Stimulated activated CD8-positive, alpha-beta memory T cell treated with anti-CD3 and anti-CD28 coated beads, Interleukin-15, amount 100 ng/mL, for 1 hour (primary cell): Measurements from ENCODE around the gene ZNF337.
"Not testable (repeated sequence)": the region's sequence is repeated elsewhere in the genome, so short reads cannot be mapped to it uniquely, and the experiment has no call there.

Experiments used
- DNase-seq: peaks from one replicate; pipeline ENCODE4 v3.0.0-alpha.2; 2020; ENCODE audit warnings: low read depth

Gene ZNF337

GRCh38 chr20:25692499-25692898 lies 4.2 kb downstream of the ZNF337 start:
- no peak for DNase-seq

GRCh38 chr20:25690427-25690826 lies 6.2 kb downstream of the ZNF337 start:
- no peak for DNase-seq

- DNase-seq, result no peak
These were observed 10.3 kb downstream of the ZNF337 start for GRCh38 chr20:25686081-25687067.

- DNase-seq, result no peak
These were observed 11.2 kb downstream of the ZNF337 start for GRCh38 chr20:25685276-25686080.

- not testable (repeated sequence) for DNase-seq
These were observed 12.8 kb downstream of the ZNF337 start for GRCh38 chr20:25683826-25684225.

- no peak for DNase-seq
These were observed 13.6 kb downstream of the ZNF337 start for GRCh38 chr20:25683050-25683449.

- no peak for DNase-seq
These were observed 20.4 kb downstream of the ZNF337 start for GRCh38 chr20:25676164-25676809.

- DNase-seq, result no peak
These were observed 21.5 kb downstream of the ZNF337 start for GRCh38 chr20:25675161-25675560.

- DNase-seq, result no peak
These were observed 23.9 kb downstream of the ZNF337 start for GRCh38 chr20:25672659-25673235.

- DNase-seq, result no peak
These were observed 26.7 kb downstream of the ZNF337 start for GRCh38 chr20:25669826-25670422.

GRCh38 chr20:25668446-25668845 lies 28.2 kb downstream of the ZNF337 start:
- no peak for DNase-seq

- DNase-seq, result no peak
These were observed 36.7 kb downstream of the ZNF337 start for GRCh38 chr20:25659999-25660398.

- DNase-seq, result no peak
These were observed 42.2 kb downstream of the ZNF337 start for GRCh38 chr20:25654487-25654886.

- DNase-seq, result not testable (repeated sequence)
These were observed 43.8 kb downstream of the ZNF337 start for GRCh38 chr20:25652866-25653265.

- DNase-seq, result no peak
These were observed 51.8 kb downstream of the ZNF337 start for GRCh38 chr20:25644814-25645213.

- DNase-seq, result no peak
These were observed 52.9 kb downstream of the ZNF337 start for GRCh38 chr20:25643716-25644115.

GRCh38 chr20:25637247-25637646 lies 59.4 kb downstream of the ZNF337 start:
- DNase-seq, result no peak

- DNase-seq, result no peak
These were observed 63.5 kb downstream of the ZNF337 start for GRCh38 chr20:25632940-25633790.

- not testable (repeated sequence) for DNase-seq
These were observed 66.0 kb downstream of the ZNF337 start for GRCh38 chr20:25630615-25631014.

- DNase-seq, result no peak
These were observed 66.7 kb downstream of the ZNF337 start for GRCh38 chr20:25629816-25630499.
